ENCODE results near the gene SHC1.

DNA sequence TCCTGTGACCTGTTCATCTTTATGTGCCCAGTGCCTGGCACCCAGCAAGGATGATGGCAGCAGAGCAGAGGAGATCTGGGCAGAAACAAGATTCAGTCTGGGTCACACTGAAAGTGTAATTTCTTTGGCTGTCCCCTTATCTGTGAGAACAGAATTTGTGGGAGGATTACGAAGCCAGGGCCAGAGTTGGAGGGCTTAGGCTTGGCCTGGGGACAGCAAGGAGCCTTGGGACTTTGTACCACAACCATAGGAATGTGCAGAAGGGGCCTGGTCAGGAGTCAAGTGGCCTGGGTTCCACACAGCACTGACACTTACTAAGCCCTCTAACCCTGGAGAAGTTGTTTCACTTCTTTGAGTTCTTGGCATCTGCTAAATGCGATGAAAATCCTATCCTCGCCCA is 46.9 kb downstream of the SHC1 start:
- no peak for TF ChIP-seq ZNF384 (IDR thresholded peaks at IDR 0.05)
- TF ChIP-seq BHLHE40 (IDR thresholded peaks at IDR 0.05; ENCODE audit: borderline replicate concordance): no peak
- TF ChIP-seq SP1 (IDR thresholded peaks at IDR 0.05): no peak
- no peak for TF ChIP-seq FOXK2 (IDR thresholded peaks at IDR 0.05)
- TF ChIP-seq FOXM1 (IDR thresholded peaks at IDR 0.05; ENCODE audit: borderline replicate concordance): no peak
- no peak for TF ChIP-seq TARDBP (IDR thresholded peaks at IDR 0.05)

Measured in HEK293T (cell line).